CD4-positive, alpha-beta T cell treated with Interleukin-15 for 1 hour (primary cell): Measurements from ENCODE around the gene NRG3.
"Not testable (repeated sequence)": the region's sequence is repeated elsewhere in the genome, so short reads cannot be mapped to it uniquely, and the experiment has no call there.

ENCODE experiments used
- DNase-seq: peaks from one replicate; pipeline ENCODE4 v3.0.0-alpha.2; 2020

The NRG3 gene

GRCh38 chr10:82625512-82626189 lies 750.7 kb downstream of the NRG3 start:
- DNase-seq: no peak

GRCh38 chr10:82628373-82628772 lies 753.4 kb downstream of the NRG3 start:
- DNase-seq: no peak

GRCh38 chr10:82643076-82643475 lies 768.1 kb downstream of the NRG3 start:
- no peak for DNase-seq

- DNase-seq: no peak
Measured at GRCh38 chr10:82643601-82644000, 768.6 kb downstream of the NRG3 start.

GRCh38 chr10:82645221-82645620 lies 770.2 kb downstream of the NRG3 start:
- no peak for DNase-seq

GRCh38 chr10:82653244-82654155 lies 778.5 kb downstream of the NRG3 start:
- no peak for DNase-seq

- DNase-seq: no peak
Measured at GRCh38 chr10:82660205-82660604, 785.2 kb downstream of the NRG3 start.

- DNase-seq: no peak
Measured at GRCh38 chr10:82660986-82661385, 786.0 kb downstream of the NRG3 start.

GRCh38 chr10:82661701-82662100 lies 786.7 kb downstream of the NRG3 start:
- no peak for DNase-seq

- no peak for DNase-seq
Measured at GRCh38 chr10:82668221-82668895, 793.4 kb downstream of the NRG3 start.

- DNase-seq: no peak
Measured at GRCh38 chr10:82674036-82674435, 799.0 kb downstream of the NRG3 start.

- not testable (repeated sequence) for DNase-seq
Measured at GRCh38 chr10:82677932-82678331, 802.9 kb downstream of the NRG3 start.

GRCh38 chr10:82678451-82678850 lies 803.5 kb downstream of the NRG3 start:
- not testable (repeated sequence) for DNase-seq

- no peak for DNase-seq
Measured at GRCh38 chr10:82680608-82681007, 805.6 kb downstream of the NRG3 start.

GRCh38 chr10:82683945-82684344 lies 809.0 kb downstream of the NRG3 start:
- DNase-seq: no peak

- no peak for DNase-seq
Measured at GRCh38 chr10:82685087-82685486, 810.1 kb downstream of the NRG3 start.

GRCh38 chr10:82691211-82691610 lies 816.2 kb downstream of the NRG3 start:
- no peak for DNase-seq

GRCh38 chr10:82692458-82692857 lies 817.5 kb downstream of the NRG3 start:
- no peak for DNase-seq

GRCh38 chr10:82721831-82722230 lies 846.8 kb downstream of the NRG3 start:
- no peak for DNase-seq

GRCh38 chr10:82722273-82722672 lies 847.3 kb downstream of the NRG3 start:
- no peak for DNase-seq

GRCh38 chr10:82736305-82736704 lies 861.3 kb downstream of the NRG3 start:
- DNase-seq: no peak

- no peak for DNase-seq
Measured at GRCh38 chr10:82737549-82737948, 862.6 kb downstream of the NRG3 start.

GRCh38 chr10:82738592-82738991 lies 863.6 kb downstream of the NRG3 start:
- no peak for DNase-seq

GRCh38 chr10:82742478-82742877 lies 867.5 kb downstream of the NRG3 start:
- DNase-seq: no peak
